WTC11 (cell line): Measurements from ENCODE around the gene NAALADL2.
"Not testable (repeated sequence)": the region's sequence is repeated elsewhere in the genome, so short reads cannot be mapped to it uniquely, and the experiment has no call there.

Experiments used
- ATF1 ChIP-seq: sonication (generic); formaldehyde crosslinking; IDR thresholded peaks from 2 replicates; pipeline ENCODE4 v1.8.1; 2023; ENCODE audit warnings: mild to moderate bottlenecking, moderate library complexity, missing genetic modification reagents
- FOXP1 ChIP-seq: sonication (generic); formaldehyde crosslinking; IDR thresholded peaks from 2 replicates; pipeline ENCODE4 v1.8.0; 2022; ENCODE audit warnings: missing genetic modification reagents, mild to moderate bottlenecking, moderate library complexity, borderline replicate concordance
- GABPB1 ChIP-seq: sonication (generic); formaldehyde crosslinking; IDR thresholded peaks from 2 replicates; pipeline ENCODE4 v1.8.1; 2023; ENCODE audit warnings: mild to moderate bottlenecking, missing genetic modification reagents
- GRHL2 ChIP-seq: fragments of 250-450 bp; sonication (Bioruptor Pico); IDR thresholded peaks from 2 replicates; pipeline ENCODE4 v1.8.0; 2022; ENCODE audit warnings: mild to moderate bottlenecking, moderate library complexity; ENCODE audit not compliant: insufficient replicate concordance, severe bottlenecking
- JUN ChIP-seq: sonication (generic); formaldehyde crosslinking; IDR thresholded peaks from 2 replicates; pipeline ENCODE4 v1.8.0; 2023; ENCODE audit warnings: mild to moderate bottlenecking, missing genetic modification reagents
- NR2C2 ChIP-seq: sonication (generic); formaldehyde crosslinking; IDR thresholded peaks from 2 replicates; pipeline ENCODE4 v1.8.0; 2022; ENCODE audit warnings: mild to moderate bottlenecking, missing genetic modification reagents
- ZNF232 ChIP-seq: sonication (generic); formaldehyde crosslinking; IDR thresholded peaks from 2 replicates; pipeline ENCODE4 v1.8.0; 2022; ENCODE audit warnings: mild to moderate bottlenecking, missing genetic modification reagents
- TF ChIP-seq, protein P1 (sequence below): fragments of 200-600 bp; IDR thresholded peaks from 2 replicates; pipeline ENCODE4 v1.8.0; 2022; ENCODE audit warnings: antibody characterized with exemption
- TF ChIP-seq, protein P2 (sequence below): sonication (generic); formaldehyde crosslinking; IDR thresholded peaks from 2 replicates; pipeline ENCODE4 v1.8.1; 2023; ENCODE audit warnings: mild to moderate bottlenecking, missing genetic modification reagents, moderate library complexity
- TF ChIP-seq, protein P3 (sequence below): fragments of 250-450 bp; sonication (Bioruptor Pico); conservative IDR thresholded peaks from 2 replicates; pipeline ENCODE4 v1.9.0; 2021; ENCODE audit warnings: mild to moderate bottlenecking
- TF ChIP-seq, protein P4 (sequence below): sonication (generic); formaldehyde crosslinking; IDR thresholded peaks from 2 replicates; pipeline ENCODE4 v1.8.1; 2023; ENCODE audit warnings: mild to moderate bottlenecking, missing genetic modification reagents
- TF ChIP-seq, protein P5 (sequence below): sonication (generic); formaldehyde crosslinking; IDR thresholded peaks from 2 replicates; pipeline ENCODE4 v1.8.1; 2022; ENCODE audit warnings: mild to moderate bottlenecking, moderate library complexity, missing genetic modification reagents
- TF ChIP-seq, protein P6 (sequence below): sonication (generic); formaldehyde crosslinking; IDR thresholded peaks from 2 replicates; pipeline ENCODE4 v1.8.0; 2022; ENCODE audit warnings: mild to moderate bottlenecking, missing genetic modification reagents

DNA sequence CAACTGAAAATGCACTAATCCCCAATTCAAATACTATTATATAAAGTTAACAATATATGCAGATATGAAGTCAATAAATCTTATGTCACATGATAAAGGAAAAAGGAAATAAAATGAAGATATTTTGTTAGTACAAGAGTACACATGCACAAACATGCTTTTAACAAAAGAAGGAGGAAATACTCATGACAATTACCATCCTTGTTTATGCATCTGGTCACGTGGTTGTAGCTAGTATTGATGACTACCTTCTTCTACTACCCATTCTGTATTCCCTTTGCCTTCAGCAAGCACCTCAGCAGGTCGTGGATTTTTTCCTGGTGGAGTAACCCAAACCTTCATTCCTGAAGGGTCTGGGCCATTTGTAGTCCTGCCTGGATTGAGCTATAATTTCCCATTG lies 669.6 kb downstream of the NAALADL2 start:
- TF ChIP-seq, protein P1, sequence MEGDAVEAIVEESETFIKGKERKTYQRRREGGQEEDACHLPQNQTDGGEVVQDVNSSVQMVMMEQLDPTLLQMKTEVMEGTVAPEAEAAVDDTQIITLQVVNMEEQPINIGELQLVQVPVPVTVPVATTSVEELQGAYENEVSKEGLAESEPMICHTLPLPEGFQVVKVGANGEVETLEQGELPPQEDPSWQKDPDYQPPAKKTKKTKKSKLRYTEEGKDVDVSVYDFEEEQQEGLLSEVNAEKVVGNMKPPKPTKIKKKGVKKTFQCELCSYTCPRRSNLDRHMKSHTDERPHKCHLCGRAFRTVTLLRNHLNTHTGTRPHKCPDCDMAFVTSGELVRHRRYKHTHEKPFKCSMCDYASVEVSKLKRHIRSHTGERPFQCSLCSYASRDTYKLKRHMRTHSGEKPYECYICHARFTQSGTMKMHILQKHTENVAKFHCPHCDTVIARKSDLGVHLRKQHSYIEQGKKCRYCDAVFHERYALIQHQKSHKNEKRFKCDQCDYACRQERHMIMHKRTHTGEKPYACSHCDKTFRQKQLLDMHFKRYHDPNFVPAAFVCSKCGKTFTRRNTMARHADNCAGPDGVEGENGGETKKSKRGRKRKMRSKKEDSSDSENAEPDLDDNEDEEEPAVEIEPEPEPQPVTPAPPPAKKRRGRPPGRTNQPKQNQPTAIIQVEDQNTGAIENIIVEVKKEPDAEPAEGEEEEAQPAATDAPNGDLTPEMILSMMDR, result not testable (repeated sequence)
- not testable (repeated sequence) for TF ChIP-seq GABPB1, NR2C2, FOXP1, JUN, GRHL2, ZNF232, ATF1 (CRISPR knock-in tag)
- TF ChIP-seq, protein P2, sequence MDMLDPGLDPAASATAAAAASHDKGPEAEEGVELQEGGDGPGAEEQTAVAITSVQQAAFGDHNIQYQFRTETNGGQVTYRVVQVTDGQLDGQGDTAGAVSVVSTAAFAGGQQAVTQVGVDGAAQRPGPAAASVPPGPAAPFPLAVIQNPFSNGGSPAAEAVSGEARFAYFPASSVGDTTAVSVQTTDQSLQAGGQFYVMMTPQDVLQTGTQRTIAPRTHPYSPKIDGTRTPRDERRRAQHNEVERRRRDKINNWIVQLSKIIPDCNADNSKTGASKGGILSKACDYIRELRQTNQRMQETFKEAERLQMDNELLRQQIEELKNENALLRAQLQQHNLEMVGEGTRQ (CRISPR knock-in tag), result not testable (repeated sequence)
- TF ChIP-seq, protein P3, sequence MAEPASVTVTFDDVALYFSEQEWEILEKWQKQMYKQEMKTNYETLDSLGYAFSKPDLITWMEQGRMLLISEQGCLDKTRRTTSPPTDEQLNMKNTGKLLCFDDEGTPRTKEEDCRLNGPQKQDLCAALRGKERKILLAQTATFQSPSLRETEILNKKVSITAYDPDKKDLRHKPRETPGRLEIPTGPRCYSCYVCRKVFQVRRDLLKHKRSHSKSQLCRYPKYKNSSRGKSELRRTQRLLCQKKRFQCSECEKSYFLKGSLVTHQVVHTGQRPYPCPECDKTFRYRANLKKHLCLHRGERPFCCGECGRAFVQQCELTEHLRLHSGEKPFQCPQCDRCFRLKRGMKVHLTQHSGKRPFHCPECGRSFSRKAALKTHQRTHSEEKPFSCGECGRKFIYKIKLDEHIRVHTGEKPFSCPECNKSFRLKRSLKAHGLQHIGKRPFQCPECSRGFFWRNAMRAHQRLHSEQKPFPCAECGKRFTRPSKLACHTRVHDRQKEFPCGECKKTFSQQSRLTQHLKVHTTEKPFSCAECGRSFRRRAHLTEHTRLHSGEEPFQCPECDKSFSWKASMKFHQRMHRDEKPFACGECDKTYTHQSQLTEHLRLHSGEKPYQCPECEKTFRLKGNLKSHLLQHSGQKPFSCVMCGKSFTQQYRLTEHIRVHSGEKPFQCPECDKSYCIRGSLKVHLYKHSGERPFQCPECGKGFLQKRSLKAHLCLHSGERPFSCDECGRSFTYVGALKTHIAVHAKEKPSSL (CRISPR knock-in tag), result not testable (repeated sequence)
- TF ChIP-seq, protein P4, sequence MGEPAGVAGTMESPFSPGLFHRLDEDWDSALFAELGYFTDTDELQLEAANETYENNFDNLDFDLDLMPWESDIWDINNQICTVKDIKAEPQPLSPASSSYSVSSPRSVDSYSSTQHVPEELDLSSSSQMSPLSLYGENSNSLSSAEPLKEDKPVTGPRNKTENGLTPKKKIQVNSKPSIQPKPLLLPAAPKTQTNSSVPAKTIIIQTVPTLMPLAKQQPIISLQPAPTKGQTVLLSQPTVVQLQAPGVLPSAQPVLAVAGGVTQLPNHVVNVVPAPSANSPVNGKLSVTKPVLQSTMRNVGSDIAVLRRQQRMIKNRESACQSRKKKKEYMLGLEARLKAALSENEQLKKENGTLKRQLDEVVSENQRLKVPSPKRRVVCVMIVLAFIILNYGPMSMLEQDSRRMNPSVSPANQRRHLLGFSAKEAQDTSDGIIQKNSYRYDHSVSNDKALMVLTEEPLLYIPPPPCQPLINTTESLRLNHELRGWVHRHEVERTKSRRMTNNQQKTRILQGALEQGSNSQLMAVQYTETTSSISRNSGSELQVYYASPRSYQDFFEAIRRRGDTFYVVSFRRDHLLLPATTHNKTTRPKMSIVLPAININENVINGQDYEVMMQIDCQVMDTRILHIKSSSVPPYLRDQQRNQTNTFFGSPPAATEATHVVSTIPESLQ (CRISPR knock-in tag), result not testable (repeated sequence)
- TF ChIP-seq, protein P5, sequence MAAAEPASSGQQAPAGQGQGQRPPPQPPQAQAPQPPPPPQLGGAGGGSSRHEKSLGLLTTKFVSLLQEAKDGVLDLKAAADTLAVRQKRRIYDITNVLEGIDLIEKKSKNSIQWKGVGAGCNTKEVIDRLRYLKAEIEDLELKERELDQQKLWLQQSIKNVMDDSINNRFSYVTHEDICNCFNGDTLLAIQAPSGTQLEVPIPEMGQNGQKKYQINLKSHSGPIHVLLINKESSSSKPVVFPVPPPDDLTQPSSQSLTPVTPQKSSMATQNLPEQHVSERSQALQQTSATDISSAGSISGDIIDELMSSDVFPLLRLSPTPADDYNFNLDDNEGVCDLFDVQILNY (CRISPR knock-in tag), result not testable (repeated sequence)
- TF ChIP-seq, protein P6, sequence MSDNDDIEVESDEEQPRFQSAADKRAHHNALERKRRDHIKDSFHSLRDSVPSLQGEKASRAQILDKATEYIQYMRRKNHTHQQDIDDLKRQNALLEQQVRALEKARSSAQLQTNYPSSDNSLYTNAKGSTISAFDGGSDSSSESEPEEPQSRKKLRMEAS (CRISPR knock-in tag), result not testable (repeated sequence)
